ENCODE data around the gene RPP21. TPM values are rescaled to one million over a fixed set of nuclear protein-coding genes. Genes with fewer than 3 reads are reported as not detected.

RPP21 gene
- total RNA-seq, 1 donor from 2014 or later, result 48.8 TPM

DNA sequence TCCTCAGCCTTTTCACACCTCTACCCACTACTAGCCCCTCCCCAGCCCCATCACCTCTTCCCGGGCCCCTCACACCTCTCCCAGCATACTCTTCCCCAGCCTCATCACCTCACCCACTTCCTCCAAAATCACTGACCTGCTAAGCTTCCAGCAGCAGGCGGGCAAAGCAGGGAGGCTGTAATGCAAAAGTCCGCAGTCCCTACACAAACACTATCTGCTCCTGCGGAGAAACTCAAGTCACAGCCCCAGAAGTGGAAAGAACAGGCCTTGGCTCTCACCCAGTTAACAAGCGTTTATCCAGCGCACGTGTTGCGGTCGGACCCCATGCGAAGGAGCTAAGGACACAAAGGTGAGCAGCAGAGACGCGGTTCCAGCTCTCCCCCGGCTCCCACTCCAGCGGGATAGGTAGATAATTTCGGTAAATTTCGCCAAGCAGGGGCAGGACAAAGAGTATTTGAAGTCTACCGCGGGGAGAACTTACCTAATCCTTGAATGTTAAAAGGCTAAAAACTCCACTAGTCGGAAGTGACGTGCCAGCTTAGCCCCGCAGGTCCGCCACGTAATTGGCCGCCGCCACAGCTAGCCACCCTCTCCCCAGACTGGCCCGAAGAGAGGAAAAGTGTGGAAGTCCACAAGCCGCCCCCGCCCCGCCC, 19.0 kb upstream of the RPP21 start:
- no peak for DNase-seq (ENCODE audit: extremely low spot score, unreplicated experiment)
- peak overlapping the region; percentile 99 for H3K27ac Mint-ChIP-seq (ENCODE audit: unreplicated experiment)
- TF ChIP-seq, protein P1, sequence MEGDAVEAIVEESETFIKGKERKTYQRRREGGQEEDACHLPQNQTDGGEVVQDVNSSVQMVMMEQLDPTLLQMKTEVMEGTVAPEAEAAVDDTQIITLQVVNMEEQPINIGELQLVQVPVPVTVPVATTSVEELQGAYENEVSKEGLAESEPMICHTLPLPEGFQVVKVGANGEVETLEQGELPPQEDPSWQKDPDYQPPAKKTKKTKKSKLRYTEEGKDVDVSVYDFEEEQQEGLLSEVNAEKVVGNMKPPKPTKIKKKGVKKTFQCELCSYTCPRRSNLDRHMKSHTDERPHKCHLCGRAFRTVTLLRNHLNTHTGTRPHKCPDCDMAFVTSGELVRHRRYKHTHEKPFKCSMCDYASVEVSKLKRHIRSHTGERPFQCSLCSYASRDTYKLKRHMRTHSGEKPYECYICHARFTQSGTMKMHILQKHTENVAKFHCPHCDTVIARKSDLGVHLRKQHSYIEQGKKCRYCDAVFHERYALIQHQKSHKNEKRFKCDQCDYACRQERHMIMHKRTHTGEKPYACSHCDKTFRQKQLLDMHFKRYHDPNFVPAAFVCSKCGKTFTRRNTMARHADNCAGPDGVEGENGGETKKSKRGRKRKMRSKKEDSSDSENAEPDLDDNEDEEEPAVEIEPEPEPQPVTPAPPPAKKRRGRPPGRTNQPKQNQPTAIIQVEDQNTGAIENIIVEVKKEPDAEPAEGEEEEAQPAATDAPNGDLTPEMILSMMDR (IDR thresholded peaks at IDR 0.05), result no peak
- no peaks in the 10 kb centered on the region for H3K9me3 Mint-ChIP-seq (ENCODE audit: unreplicated experiment)
- no peaks in the 10 kb centered on the region for H3K27me3 Mint-ChIP-seq (ENCODE audit: unreplicated experiment)
- H3K4me3 Mint-ChIP-seq (ENCODE audit: unreplicated experiment), result peak overlapping the region; percentile 97
- H3K36me3 Mint-ChIP-seq (ENCODE audit: unreplicated experiment), result peaks cover 15% of the 10 kb centered on the region
- H3K4me1 Mint-ChIP-seq (ENCODE audit: unreplicated experiment), result peaks cover 54% of the 10 kb centered on the region

DNA sequence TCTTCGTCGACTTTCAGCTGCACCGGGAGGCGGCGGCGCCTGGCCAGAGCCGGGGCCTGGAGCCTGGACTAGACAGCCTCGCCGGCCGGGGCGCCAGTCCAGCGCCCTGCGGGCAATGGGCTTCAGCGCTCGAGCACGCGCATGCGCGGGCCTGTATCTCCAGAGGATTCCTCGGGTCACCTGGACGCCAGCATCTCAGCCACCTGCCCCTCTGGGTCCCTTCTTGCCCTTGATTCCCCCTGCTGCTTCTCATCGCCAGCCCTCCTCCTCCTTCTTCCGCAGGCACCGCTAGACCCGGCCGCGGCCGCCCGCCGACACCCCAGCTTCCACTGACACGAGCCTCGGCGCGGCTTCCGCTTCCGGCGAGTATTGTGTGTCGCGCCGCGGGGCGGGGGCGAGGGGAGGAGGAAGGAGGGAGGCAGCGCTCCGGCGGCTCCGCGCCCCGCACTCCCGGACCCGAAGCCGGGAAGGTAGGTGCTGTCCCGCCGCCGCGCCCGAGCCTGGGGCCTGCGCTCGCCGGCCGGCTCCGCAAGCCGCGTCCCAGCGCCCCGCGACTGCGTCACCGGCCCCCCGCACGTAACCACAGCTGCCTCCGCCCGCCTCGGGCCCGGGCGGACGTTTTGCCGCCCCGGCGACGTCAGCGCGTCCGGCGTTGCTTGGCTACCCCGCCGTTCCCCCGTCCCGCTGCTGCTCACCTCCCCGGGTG, 18.3 kb upstream of the RPP21 start, which contains the start of gene TRIM39:
TRIM39 (plus strand) TSS at position 402 of the 706 bp plus-strand sequence. CDS start 2,391 bp downstream, outside the sequence.
- H3K9me3 Mint-ChIP-seq (ENCODE audit: unreplicated experiment), result no peaks in the 10 kb centered on the region
- H3K4me1 Mint-ChIP-seq (ENCODE audit: unreplicated experiment), result peaks cover 49% of the 10 kb centered on the region

DNA sequence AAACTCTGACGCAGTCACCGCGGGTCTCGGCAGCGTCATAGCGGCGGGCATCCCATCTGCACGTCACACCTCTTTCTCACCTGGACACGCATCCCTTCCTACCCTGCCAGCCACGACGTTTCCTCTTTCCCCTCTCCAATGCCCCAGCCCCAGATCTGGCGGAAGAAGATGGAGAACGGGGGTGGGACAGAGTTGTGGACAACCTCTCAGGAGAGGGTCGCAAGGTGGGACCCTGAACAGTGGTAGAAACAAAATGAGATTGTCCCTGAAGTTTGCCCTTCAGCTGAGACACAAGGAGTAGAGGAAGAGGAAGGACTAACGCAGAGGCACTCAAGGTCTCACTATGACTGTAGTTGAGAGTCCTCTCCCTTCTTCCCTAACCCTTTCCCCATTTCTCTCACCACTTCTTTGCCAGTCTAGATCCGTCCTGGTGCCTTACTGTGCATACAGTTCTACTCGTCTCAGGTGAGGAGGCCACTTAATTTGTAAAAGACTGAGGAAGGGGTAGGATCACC, 17.7 kb upstream of the RPP21 start:
- Mint-ChIP-seq H3K36me3 (ENCODE audit: unreplicated experiment) (peaks cover 23% of the 10 kb centered on the region), H3K27ac (ENCODE audit: unreplicated experiment) (peak overlapping the region; percentile 95), H3K27me3 (ENCODE audit: unreplicated experiment) (no peaks in the 10 kb centered on the region), H3K4me3 (ENCODE audit: unreplicated experiment) (peak overlapping the region; percentile 88), H3K9me3 (ENCODE audit: unreplicated experiment) (no peaks in the 10 kb centered on the region), H3K4me1 (ENCODE audit: unreplicated experiment) (peaks cover 43% of the 10 kb centered on the region)
- TF ChIP-seq, protein P1 (IDR thresholded peaks at IDR 0.05), result no peak
- DNase-seq (ENCODE audit: extremely low spot score, unreplicated experiment), result no peak

More for the DNA sequence above, 18.3 kb upstream of the RPP21 start, which contains the start of gene TRIM39:
- Mint-ChIP-seq H3K4me3 (ENCODE audit: unreplicated experiment) (peak within 1 kb of the TSS; percentile 97), H3K27ac (ENCODE audit: unreplicated experiment) (peak within 1 kb of the TSS; percentile 99), H3K27me3 (ENCODE audit: unreplicated experiment) (no peaks in the 10 kb centered on the region), H3K36me3 (ENCODE audit: unreplicated experiment) (peaks cover 20% of the 10 kb centered on the region)
- TF ChIP-seq, protein P1 (IDR thresholded peaks at IDR 0.05), result no peak
- peak; percentile 94 for DNase-seq (ENCODE audit: extremely low spot score, unreplicated experiment)

DNA sequence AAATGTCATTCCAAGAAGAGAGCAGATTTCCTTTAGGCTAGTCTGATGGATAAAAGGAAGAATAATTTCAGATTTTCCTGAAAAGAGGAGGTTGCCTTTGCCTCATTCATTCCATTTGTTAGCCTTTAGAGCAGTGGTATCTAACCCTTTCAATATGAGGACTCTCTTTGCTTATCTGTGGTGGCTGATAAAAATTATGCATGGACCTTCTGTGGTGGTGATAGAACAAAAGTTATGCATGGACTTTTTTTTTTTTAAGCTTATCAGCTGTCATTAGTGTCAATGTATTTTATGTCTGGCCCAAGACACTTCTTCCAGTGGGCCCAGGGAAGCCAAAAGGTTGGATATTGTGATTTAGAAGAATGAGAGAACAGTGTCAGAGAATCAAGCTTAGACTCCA, 16.6 kb upstream of the RPP21 start:
- H3K27ac Mint-ChIP-seq (ENCODE audit: unreplicated experiment), result no peak overlapping the region
- H3K36me3 Mint-ChIP-seq (ENCODE audit: unreplicated experiment), result peaks cover 25% of the 10 kb centered on the region

More for the DNA sequence above, 16.6 kb upstream of the RPP21 start:
- TF ChIP-seq, protein P1 (IDR thresholded peaks at IDR 0.05), result no peak
- Mint-ChIP-seq H3K4me3 (ENCODE audit: unreplicated experiment) (peak overlapping the region; percentile 88), H3K9me3 (ENCODE audit: unreplicated experiment) (no peaks in the 10 kb centered on the region), H3K4me1 (ENCODE audit: unreplicated experiment) (peaks cover 32% of the 10 kb centered on the region), H3K27me3 (ENCODE audit: unreplicated experiment) (no peaks in the 10 kb centered on the region)
- DNase-seq (ENCODE audit: extremely low spot score, unreplicated experiment), result no peak

All from osteocyte (in vitro differentiated cells).